ENCODE results near the gene SORT1. TPM values are rescaled to one million over a fixed set of nuclear protein-coding genes. Genes with fewer than 3 reads are reported as not detected.
"Not testable (repeated sequence)": the region's sequence is repeated elsewhere in the genome, so short reads cannot be mapped to it uniquely, and the experiment has no call there.

Gene SORT1
- total RNA-seq, 1 experiment from 2014 or later, result 9.2 TPM

DNA sequence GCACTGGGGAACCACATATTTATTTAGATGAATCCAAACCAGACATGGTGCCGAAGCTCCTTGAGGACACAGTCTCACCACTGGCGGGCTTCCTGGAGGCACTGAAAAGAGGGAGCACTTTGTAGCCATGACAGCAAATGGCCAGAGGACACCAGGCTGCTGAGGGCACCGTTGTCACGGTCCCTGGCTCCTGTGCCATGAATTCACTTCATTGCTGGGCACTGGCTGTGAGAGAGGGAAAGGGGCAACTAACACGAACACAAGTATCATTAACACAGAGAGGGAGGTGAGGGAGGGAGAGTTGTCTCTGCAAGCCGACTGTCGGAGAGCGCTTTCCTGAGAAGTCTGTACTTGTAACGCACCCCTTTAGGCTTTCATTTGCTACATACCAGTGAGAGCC, 105.4 kb downstream of the SORT1 start:
- Histone ChIP-seq H3K4me1 (ENCODE audit: insufficient read depth, low read length) (no peaks in the 10 kb centered on the region), H3K9ac (ENCODE audit: low read length) (no peak overlapping the region), H3K9me2 (replicated peaks; ENCODE audit: low read length) (no peaks in the 10 kb centered on the region), H3K36me3 (ENCODE audit: low read depth, low read length) (no peaks in the 10 kb centered on the region), H3K4me2 (ENCODE audit: low read length) (no peak overlapping the region), H2AFZ (ENCODE audit: low read length) (no peak overlapping the region), H3K79me2 (ENCODE audit: low read length) (no peaks in the 10 kb centered on the region), H3K9me3 (ENCODE audit: low read length) (no peaks in the 10 kb centered on the region), H3K27ac (ENCODE audit: low read length) (no peak overlapping the region), H3F3A (ENCODE audit: low read length, unreplicated experiment) (no peaks in the 10 kb centered on the region), H3K27me3 (ENCODE audit: low read length) (no peaks in the 10 kb centered on the region), H4K20me1 (ENCODE audit: low read length) (no peaks in the 10 kb centered on the region), H3K4me3 (ENCODE audit: low read length) (no peak overlapping the region)
- no TSS peak for BruUV-seq (replicated peaks)
- ChIA-PET CTCF (interaction anchor here (0.6 kb wide), 1 partner anchor 250 kb away, joined by 4 read pairs; no protein-coding TSS in a partner anchor), POLR2A (ENCODE audit: unreplicated experiment) (no interaction called here)
- DNase-seq (no peak), ATAC-seq (no peak)
- intact Hi-C loops (cut with micrococcal nuclease), result no loop called here
- TF ChIP-seq EZH2phosphoT487 (IDR thresholded peaks at IDR 0.05; ENCODE audit: borderline replicate concordance, low read length) (no peak), EZH2 (IDR thresholded peaks at IDR 0.05; ENCODE audit: low read length, unreplicated experiment) (no peak)
- TF ChIP-seq, protein P1, sequence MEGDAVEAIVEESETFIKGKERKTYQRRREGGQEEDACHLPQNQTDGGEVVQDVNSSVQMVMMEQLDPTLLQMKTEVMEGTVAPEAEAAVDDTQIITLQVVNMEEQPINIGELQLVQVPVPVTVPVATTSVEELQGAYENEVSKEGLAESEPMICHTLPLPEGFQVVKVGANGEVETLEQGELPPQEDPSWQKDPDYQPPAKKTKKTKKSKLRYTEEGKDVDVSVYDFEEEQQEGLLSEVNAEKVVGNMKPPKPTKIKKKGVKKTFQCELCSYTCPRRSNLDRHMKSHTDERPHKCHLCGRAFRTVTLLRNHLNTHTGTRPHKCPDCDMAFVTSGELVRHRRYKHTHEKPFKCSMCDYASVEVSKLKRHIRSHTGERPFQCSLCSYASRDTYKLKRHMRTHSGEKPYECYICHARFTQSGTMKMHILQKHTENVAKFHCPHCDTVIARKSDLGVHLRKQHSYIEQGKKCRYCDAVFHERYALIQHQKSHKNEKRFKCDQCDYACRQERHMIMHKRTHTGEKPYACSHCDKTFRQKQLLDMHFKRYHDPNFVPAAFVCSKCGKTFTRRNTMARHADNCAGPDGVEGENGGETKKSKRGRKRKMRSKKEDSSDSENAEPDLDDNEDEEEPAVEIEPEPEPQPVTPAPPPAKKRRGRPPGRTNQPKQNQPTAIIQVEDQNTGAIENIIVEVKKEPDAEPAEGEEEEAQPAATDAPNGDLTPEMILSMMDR (conservative IDR thresholded peaks at IDR 0.05; ENCODE audit: low read depth, low read length), result no peak

DNA sequence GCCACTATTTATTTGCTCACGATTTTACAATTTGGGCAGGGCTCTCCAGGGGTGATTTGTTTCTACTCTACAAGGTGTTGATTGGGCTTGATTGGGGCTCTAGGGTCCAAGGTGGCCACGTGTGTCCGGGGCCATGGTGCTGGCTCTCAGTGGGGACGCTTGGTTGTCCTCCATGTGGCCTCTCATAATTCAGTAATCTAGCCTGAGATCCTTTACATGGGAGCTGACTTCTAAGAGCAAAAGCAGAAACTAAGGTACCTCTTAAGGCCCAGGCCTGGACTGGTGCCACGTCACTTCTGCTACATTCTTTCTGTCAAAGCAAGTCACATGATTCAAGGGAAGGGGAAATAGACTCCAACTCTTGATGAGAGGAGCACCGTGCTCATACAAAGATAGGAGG, 106.7 kb downstream of the SORT1 start:
- H3K79me2 ChIP-seq (ENCODE audit: low read length), result no peaks in the 10 kb centered on the region
- no TSS peak for BruUV-seq (replicated peaks)
- ChIA-PET CTCF (no interaction called here), POLR2A (ENCODE audit: unreplicated experiment) (interaction anchor here (0.6 kb wide), 1 partner anchor 22 kb away, joined by 3 read pairs; no protein-coding TSS in a partner anchor)
- no peaks in the 10 kb centered on the region for H4K20me1 ChIP-seq (ENCODE audit: low read length)
- ATAC-seq (no peak), DNase-seq (no peak)
- no peak overlapping the region for H3K4me3 ChIP-seq (ENCODE audit: low read length)
- no peaks in the 10 kb centered on the region for H3F3A ChIP-seq (ENCODE audit: low read length, unreplicated experiment)
- no peak overlapping the region for H3K9ac ChIP-seq (ENCODE audit: low read length)
- H3K4me1 ChIP-seq (ENCODE audit: insufficient read depth, low read length), result no peaks in the 10 kb centered on the region
- H3K27ac ChIP-seq (ENCODE audit: low read length), result no peak overlapping the region
- no peaks in the 10 kb centered on the region for H3K36me3 ChIP-seq (ENCODE audit: low read depth, low read length)
- intact Hi-C loops (cut with micrococcal nuclease), result no loop called here
- TF ChIP-seq EZH2 (IDR thresholded peaks at IDR 0.05; ENCODE audit: low read length, unreplicated experiment) (no peak), EZH2phosphoT487 (IDR thresholded peaks at IDR 0.05; ENCODE audit: borderline replicate concordance, low read length) (no peak)
- TF ChIP-seq, protein P1 (conservative IDR thresholded peaks at IDR 0.05; ENCODE audit: low read depth, low read length), result no peak
- no peaks in the 10 kb centered on the region for H3K9me3 ChIP-seq (ENCODE audit: low read length)
- no peaks in the 10 kb centered on the region for H3K27me3 ChIP-seq (ENCODE audit: low read length)
- H3K4me2 ChIP-seq (ENCODE audit: low read length), result no peak overlapping the region
- no peaks in the 10 kb centered on the region for H3K9me2 ChIP-seq (replicated peaks; ENCODE audit: low read length)
- H2AFZ ChIP-seq (ENCODE audit: low read length), result no peak overlapping the region

DNA sequence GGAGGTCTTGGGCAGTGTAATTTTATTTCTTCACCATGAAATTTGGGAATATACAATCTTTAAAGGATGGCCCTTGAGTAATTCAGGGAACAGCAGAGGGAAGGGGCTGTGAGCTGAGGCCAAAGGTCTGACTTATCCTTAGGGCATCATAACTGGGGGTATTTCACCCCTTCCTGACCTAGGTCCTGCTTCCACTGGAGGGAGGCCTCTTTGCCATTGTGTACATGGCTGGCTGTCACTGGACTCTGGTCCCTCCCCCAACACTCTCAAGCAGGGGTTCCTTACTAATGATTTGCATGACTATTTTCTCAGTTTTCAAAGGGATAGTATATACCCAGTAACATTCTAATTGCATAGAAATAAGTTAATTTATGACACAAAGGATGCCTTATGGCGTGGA, 107.6 kb downstream of the SORT1 start:
- Histone ChIP-seq H3K4me3 (ENCODE audit: low read length) (no peak overlapping the region), H3K9me3 (ENCODE audit: low read length) (no peaks in the 10 kb centered on the region), H3K36me3 (ENCODE audit: low read depth, low read length) (no peaks in the 10 kb centered on the region), H3K79me2 (ENCODE audit: low read length) (no peaks in the 10 kb centered on the region), H3K4me2 (ENCODE audit: low read length) (no peak overlapping the region), H3F3A (ENCODE audit: low read length, unreplicated experiment) (no peaks in the 10 kb centered on the region), H4K20me1 (ENCODE audit: low read length) (no peaks in the 10 kb centered on the region), H3K9me2 (replicated peaks; ENCODE audit: low read length) (no peaks in the 10 kb centered on the region), H3K9ac (ENCODE audit: low read length) (no peak overlapping the region), H3K27me3 (ENCODE audit: low read length) (no peaks in the 10 kb centered on the region), H2AFZ (ENCODE audit: low read length) (no peak overlapping the region), H3K27ac (ENCODE audit: low read length) (no peak overlapping the region), H3K4me1 (ENCODE audit: insufficient read depth, low read length) (no peaks in the 10 kb centered on the region)
- ATAC-seq, result no peak
- ChIA-PET POLR2A (ENCODE audit: unreplicated experiment) (no interaction called here), CTCF (no interaction called here)
- TF ChIP-seq, protein P1 (conservative IDR thresholded peaks at IDR 0.05; ENCODE audit: low read depth, low read length), result no peak
- TF ChIP-seq EZH2phosphoT487 (IDR thresholded peaks at IDR 0.05; ENCODE audit: borderline replicate concordance, low read length) (no peak), EZH2 (IDR thresholded peaks at IDR 0.05; ENCODE audit: low read length, unreplicated experiment) (no peak)
- intact Hi-C loops (cut with micrococcal nuclease), result no loop called here
- DNase-seq, result no peak
- BruUV-seq (replicated peaks), result no TSS peak

DNA sequence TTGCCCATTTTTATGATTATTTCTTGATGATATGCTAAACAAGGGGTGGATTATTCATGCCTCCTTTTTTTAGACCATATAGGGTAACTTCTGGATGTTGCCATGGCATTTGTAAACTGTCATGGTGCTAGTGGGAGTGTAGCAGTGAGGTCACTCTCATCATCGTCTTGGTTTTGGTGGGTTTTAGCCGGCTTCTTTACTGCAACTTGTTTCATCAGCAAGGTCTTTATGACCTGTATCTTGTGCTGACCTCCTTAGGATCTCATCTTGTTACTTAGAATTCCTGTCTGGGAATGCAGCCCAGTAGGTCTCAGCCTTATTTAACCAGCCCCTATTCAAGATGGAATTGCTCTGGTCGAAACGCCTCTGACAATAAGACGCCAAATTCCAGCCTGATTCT, 111.0 kb downstream of the SORT1 start:
- peaks cover 12% of the 10 kb centered on the region for H3K79me2 ChIP-seq (ENCODE audit: low read length)
- H3K27ac ChIP-seq (ENCODE audit: low read length); H3K4me3 ChIP-seq (ENCODE audit: low read length); H3F3A ChIP-seq (ENCODE audit: low read length, unreplicated experiment); CTCF ChIA-PET; DNase-seq; ATAC-seq; intact Hi-C loops (cut with micrococcal nuclease); H3K27me3 ChIP-seq (ENCODE audit: low read length); H3K9ac ChIP-seq (ENCODE audit: low read length); H3K9me3 ChIP-seq (ENCODE audit: low read length); H2AFZ ChIP-seq (ENCODE audit: low read length); H3K4me2 ChIP-seq (ENCODE audit: low read length); BruUV-seq (replicated peaks); POLR2A ChIA-PET (ENCODE audit: unreplicated experiment); H4K20me1 ChIP-seq (ENCODE audit: low read length); H3K36me3 ChIP-seq (ENCODE audit: low read depth, low read length); H3K9me2 ChIP-seq (replicated peaks; ENCODE audit: low read length): not testable (repeated sequence)
- H3K4me1 ChIP-seq (ENCODE audit: insufficient read depth, low read length), result peaks cover 14% of the 10 kb centered on the region
